Activated T-cell treated with anti-CD3 and anti-CD28 coated beads, Interleukin-2, amount 50 U/mL, for 48 hours (primary cell): ENCODE measurements around the gene TXNRD1.
"Not testable (repeated sequence)": the region's sequence is repeated elsewhere in the genome, so short reads cannot be mapped to it uniquely, and the experiment has no call there.

Experiments
- DNase-seq, 2 experiments: peaks; one replicate each; pipeline ENCODE4 v3.0.0-alpha.2; 2020

TXNRD1 gene

DNA sequence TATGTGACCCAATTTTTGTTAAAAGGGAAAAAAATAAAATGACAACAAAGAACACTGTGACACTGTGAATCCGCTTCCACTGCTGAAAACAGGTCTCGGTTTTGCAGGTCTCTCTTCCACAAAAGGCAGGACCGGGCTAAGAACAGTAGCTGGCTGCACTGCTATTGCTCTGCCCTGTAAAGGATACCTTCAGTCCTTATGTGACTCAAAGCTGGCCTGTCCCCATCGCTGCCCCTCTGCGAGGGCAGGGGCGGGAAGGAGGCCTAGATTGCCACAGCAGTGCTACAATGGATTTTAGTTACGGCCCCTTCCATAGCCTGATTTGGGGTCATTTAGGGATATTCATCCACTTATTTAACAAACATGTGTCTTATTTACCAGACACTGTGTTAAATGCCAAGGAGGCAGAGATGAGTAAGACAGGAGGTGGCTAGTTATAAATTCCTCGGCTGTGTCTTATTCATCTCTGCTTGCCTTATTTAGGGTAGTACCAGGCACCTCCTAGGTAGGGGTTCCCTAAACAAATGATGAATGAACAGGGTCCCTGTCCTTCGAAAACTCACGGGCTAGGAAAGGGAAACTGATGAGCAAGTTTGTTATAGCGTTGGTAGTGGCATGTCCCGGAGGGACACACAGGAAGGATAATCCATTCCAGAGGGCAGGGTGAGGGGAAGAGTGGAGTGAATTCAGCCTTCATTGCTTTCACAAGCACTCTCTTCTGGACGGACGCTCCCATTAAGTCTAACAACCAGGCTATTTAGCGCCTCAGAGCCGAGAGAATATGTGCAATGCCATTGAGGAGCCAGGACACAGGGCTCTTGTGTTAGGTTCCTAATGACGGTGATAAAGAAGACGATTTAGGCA is 161.3 kb downstream of the TXNRD1 start:
- no peak for DNase-seq

DNA sequence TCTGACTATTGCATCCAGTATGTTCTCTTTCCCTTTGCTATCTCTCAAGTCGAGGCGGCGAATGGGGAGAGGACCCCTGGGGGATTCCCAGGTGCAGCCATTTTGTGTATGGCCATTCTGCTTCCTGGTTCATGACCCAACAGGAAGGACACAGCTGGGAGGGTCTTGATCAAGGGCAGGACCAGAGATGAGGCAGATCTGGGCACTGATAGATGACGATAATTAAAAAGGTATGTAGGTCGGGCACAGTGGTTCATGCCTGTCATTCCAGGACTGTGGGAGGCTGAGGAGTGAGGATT is 161.9 kb downstream of the TXNRD1 start:
- DNase-seq = no peak

DNA sequence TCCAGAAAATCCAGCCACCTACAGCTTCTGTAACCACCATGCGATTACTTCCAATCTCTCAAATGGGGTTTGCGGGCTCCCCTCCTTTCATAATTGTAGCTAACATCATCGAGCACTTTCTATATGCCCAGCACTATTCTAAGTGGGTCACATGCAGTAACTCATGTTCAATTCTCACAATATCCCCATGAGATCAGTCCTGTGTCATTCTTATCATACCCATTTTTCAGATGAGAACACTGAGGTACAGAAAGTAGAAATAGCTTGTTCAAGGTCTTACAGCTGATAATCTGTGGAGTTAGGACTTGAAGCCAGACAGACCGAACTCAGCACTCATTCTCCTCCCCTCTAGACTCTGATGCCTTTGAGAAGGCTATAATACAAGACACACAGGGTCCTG is 162.8 kb downstream of the TXNRD1 start:
- DNase-seq = no peak

DNA sequence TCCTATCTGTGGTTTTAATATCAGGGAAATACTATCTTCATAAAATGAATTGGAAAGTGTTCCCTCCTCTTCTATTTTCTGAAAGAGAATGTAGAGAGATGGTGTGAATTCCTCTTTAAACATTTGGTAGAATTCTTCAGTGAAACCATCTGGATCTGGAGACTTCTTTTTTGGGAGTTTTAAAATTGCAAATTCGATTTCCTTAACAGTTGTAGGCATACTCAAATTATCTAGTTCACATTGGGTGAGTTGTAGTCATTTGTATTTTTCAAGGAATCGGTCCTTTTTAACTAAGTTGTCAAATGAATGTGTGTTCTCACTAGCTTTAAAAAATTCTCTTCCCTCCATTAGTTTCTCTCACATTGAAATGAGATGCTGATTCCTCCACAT is 165.8 kb downstream of the TXNRD1 start:
- no peak for DNase-seq

DNA sequence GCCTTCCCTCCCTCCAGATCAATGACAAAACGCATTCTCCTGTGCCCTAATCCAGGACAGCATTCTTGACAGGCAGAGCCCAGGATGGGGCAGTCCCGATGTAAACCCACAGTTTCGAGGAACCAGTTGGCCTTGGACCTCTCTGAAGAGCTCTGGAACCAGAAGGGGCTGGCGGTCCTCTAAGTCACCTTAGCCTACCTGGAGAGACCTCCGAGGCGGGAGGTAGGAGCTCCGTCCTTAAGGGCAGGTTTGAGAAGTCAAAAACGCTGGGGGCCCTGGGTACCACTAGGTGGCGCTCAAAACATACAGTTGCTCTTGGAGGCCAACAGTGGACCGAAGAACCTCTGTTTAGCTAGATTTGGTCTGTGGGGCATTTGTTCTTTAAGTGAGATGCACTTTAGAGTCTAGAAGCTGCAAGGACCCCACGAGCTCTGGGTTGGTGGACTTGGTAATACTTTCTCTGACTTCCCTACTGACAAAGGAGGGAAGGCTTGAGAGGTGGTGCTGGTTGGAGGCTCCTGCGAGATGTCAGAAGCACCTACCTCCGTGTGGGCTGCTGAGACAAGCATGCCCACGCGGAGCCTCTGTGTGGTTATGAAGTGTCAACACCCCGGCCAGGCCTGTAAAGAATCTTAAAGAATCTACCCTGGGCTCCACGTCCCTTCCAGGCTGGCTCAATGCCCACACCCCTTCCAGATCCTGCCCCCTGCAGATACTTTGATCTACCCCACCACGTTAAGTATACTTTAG is 166.3 kb downstream of the TXNRD1 start:
- DNase-seq = peak; percentile 89

DNA sequence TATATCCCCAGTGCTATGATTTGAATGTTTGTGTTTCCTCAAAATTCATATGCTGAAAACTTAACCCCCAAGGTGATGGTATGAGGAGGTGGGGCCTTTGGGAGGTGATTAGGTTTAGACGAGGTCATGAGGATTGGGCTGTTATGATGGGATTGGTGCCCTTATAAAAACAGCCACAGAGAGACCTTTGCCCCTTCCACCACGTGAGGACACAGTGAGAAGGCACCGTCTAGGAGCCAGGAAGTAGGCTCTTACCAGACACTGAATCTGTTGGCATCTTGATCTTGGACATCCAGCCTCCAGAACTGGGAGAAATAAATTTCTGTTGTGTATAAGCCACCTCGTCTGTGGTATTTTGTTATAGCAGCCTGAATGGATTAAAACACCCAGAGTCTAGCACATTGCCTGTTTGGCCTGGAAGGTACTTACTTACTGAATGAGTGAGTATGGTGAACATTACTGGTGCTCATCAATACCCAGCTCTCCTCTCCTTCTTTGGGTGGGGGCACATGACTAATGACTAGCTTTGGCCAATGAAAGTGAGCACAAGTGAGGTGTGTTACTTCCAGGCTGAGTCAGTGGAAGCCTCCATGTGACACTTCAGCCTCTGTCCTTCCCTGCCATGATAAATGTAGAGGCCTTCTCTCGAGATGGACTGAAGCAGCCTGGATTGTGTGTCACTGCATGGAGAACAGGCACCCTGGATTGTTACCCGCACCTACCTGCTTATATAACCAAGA is 168.7 kb downstream of the TXNRD1 start:
- no peak for DNase-seq

DNA sequence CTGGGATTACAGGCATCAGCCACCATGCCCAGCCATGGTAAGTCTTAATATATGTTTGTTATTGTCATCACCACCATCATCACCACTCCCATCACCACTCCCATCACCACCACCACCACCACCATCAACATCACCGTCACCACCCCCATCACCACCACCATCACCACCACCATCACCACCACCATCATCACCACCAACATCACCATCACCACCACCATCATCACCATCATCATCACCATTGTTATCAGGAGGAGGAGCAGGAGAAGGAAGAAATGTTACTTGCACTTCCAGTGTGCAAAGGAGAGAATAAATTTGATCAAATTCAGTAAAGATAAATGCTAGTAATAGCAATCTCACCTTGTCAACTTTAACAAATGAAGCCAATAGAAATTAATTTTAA is 169.9 kb downstream of the TXNRD1 start:
- no peak for DNase-seq

DNA sequence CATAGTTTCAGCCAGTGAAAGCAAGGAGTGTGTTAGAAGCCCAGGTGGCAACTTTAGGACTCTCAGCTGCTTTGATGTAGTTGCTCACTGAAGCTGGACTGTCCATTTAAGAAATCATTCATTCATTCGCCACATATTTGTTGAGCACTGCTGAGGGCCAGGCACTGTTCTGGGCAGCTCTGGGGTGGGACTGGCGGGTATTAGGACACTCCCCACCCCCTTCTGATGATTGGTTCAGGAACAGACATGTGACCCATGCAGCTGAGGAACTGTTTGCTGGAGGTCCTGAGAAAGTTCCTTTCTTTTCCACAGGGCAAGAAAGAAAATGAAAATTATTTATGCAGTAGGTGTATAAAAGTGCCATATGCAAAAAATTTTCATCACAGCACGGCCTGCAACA is 170.9 kb downstream of the TXNRD1 start:
- no peak for DNase-seq

DNA sequence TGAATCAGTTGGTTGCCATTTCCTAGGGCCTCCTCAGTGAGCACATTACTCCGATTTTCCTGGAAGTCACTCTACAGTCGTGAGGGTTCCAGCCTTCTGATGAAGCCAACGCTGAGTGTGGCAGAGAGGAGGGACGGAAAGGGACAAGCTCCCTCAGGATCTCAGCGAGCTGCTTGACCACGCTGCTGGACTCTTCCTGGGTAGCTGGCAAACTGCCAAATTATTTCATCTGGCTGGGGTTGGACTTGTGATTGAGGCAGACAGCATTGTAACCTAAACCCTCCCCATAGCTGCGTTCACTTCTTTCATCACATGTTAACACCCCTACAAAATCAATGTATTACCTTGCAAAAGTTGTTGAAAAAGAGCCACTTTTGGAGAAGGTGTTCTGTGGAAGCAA is 171.6 kb downstream of the TXNRD1 start:
- DNase-seq = no peak

DNA sequence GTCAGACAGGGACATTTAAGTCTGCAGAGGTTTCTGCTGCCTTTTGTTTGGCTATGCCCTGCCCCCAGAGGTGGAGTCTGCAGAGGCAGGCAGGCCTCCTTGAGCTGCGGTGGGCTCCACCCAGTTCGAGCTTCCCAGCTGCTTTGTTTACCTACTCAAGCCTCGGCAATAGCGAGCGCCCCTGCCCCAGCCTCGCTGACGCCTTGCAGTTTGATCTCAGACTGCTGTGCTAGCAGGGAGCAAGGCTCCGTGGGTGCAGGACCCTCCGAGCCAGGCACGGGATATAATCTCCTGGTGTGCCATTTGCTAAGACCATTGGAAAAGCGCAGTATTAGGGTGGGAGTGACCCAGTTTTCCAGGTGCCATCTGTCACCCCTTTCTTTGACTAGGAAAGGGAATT is 178.5 kb downstream of the TXNRD1 start:
- not testable (repeated sequence) for DNase-seq
